ENCODE data around the gene MAGEA8.
A peak's percentile ranks its signal among the peaks of the same experiment; 100 is the strongest.
"Not testable (repeated sequence)": the region's sequence is repeated elsewhere in the genome, so short reads cannot be mapped to it uniquely, and the experiment has no call there.

Gene MAGEA8

GRCh38 chrX:149903889-149904748, 23.1 kb downstream of the MAGEA8 start:
- DNase-seq (ENCODE audit: low read depth), result peak; percentile 14

DNA sequence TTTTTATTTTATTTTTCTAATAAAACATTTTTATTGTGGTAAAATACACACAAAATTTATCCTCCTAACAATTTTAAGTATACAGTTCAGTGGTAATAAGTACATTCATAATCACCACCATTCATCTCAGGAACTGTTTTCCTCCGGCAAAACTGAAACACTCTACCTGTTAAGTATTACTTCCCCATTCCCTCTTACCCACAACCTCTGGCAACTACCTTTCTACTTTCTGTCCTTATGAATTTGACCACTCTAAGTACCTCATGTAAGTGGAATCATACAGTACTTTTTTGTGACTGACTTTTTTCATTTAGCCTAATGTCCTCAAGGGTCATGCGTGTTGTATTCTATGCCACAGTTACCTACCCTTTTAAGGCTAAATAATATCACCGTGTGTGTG, 27.3 kb downstream of the MAGEA8 start:
- DNase-seq (ENCODE audit: low read depth), result no peak

GRCh38 chrX:149908727-149909126, 27.7 kb downstream of the MAGEA8 start:
- no peak for DNase-seq (ENCODE audit: low read depth)

DNA sequence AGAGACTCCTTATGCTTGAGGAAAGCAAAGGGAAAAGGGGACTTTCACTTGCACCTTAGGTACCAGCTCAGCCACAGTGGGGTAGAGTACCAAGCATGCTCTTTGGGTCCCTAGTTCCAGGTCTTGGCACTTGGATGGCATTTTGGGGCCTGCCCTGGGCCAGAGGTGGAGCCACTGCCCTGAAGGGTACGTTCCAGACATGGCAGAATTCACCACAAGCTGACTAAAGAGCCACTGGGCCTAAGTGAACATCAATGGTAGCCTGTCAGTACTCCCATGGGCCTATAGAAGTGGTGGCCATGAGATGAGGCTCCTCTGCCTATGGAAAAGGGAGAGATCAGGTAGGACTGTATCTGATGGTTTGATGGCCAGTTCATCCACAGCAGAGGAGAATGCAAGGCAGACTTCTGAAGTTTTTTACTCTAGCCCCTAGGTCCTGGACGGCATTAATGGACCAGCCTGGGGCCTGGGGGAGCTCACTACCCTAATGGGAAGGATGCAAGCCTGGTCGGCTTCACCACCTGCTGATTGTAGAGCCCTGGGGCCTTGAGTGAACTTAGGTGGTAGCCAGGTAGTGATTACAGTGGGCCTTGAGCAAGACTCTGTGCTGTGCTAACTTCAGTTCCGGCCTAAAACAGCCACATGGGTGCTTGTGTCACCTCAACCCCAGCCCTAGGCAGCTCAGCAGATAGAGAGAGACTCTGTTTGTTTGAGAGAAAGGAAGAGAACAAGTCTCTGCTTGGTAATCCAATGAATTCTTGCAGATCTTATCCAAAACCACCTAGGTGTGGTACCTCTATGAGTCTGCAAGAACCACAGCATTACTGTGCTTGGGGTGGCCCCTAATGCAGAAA, 28.6 kb downstream of the MAGEA8 start:
- no peak for DNase-seq (ENCODE audit: low read depth)

GRCh38 chrX:149910178-149910695, 29.3 kb downstream of the MAGEA8 start:
- no peak for DNase-seq (ENCODE audit: low read depth)

DNA sequence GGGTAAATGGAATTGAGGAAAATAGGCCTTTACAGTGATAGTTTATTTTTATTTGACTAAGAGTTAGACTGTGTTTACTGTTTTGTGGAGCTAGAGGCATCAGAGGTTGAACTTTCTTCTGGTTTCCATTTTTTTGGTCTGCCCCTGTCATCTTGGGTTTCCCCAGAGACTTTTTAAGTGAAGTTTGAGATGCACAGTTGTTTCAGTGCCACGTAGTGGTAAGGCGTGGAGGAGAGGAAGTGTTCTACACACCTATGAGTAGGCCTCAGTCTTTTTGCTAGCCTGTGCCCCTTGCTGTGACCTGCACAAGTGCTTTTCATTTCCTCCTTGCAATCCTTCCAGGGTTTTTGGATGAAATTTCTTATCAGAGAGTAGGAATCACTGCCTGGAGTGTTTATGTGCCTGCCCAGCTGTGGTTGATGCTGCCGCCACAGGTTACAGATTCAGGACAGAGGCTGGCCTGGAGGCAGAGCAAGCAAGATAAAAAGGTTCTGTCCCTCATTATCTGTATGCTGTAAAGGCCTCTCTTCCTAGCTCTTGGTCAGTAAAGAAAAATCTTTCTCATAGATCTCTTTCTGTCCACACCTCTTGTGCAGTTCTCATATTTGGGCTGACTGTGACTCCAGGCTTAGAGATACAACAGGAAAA, 35.9 kb downstream of the MAGEA8 start:
- no peak for DNase-seq (ENCODE audit: low read depth)

DNA sequence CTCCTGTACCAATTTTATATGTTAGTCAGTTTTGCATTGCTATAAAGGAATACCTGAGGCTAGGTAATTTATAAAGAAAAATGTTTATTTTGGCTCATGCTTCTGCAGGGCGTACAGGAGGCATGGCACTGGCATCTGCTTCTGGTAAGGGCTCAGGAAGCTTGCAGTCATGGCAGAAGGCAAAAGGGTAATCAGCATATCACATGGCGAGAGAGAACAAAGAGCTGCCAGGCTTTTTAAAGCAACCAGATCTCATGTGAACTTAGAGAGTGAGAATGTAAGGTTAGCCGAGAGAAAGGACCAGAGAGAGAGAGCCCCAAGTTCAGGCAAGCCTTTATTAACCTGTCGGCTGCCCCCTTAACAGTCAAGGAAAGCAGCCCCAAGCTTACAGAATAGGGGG, 42.9 kb downstream of the MAGEA8 start:
- DNase-seq (ENCODE audit: low read depth), result not testable (repeated sequence)

- not testable (repeated sequence) for DNase-seq (ENCODE audit: low read depth)
Measured at GRCh38 chrX:149924434-149924833, 43.5 kb downstream of the MAGEA8 start.

GRCh38 chrX:149927245-149927963, 46.4 kb downstream of the MAGEA8 start:
- not testable (repeated sequence) for DNase-seq (ENCODE audit: low read depth)

GRCh38 chrX:149927964-149928258, 46.9 kb downstream of the MAGEA8 start:
- not testable (repeated sequence) for DNase-seq (ENCODE audit: low read depth)

DNA sequence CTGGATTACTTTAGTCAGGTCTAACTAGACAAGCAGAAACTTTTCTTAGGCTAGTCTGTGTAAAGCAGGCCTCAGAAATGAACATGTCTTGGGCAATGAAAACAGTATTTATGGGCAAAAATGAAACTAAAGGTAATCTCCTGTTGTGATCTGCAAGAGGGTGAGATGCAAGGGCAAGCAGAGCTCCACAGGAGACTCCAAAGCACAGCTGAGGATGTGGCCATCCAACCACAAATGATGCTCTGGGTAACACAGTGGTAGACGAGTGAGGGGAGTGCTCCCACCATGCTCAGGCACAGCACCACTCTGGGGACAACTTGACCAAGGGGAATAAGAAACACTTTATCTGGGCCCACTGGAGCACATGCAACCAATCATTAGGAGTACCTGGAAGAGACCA, 47.7 kb downstream of the MAGEA8 start:
- not testable (repeated sequence) for DNase-seq (ENCODE audit: low read depth)

GRCh38 chrX:149929400-149929799, 48.4 kb downstream of the MAGEA8 start, which contains the start of gene HSFX4:
Gene HSFX4 (plus strand): TSS chrX:149929573. CDS start chrX:149929645, 72 bp downstream.
- not testable (repeated sequence) for DNase-seq (ENCODE audit: low read depth)

- not testable (repeated sequence) for DNase-seq (ENCODE audit: low read depth)
Measured at GRCh38 chrX:149931355-149931754, 50.4 kb downstream of the MAGEA8 start.

DNA sequence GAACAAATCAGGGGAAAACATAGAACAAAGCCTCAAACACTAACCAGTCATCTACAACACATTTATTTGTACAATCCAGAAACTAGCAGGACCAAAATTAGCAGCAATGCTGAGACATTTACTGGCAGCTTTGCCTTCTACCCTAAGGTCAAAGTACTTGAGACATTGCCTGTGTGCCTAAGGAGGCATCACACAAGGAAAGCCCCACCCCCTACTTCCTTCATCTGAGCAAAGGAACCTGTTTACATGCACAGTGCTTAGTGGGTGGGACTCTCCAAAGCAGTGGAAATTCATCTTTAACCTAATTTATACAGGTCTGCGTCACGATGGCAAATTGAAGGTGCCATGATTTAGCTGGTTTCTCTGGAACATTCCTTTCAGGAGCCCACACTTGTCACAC, 51.2 kb downstream of the MAGEA8 start:
- DNase-seq (ENCODE audit: low read depth), result not testable (repeated sequence)

GRCh38 chrX:149932970-149933369, 52.0 kb downstream of the MAGEA8 start:
- DNase-seq (ENCODE audit: low read depth), result not testable (repeated sequence)

DNA sequence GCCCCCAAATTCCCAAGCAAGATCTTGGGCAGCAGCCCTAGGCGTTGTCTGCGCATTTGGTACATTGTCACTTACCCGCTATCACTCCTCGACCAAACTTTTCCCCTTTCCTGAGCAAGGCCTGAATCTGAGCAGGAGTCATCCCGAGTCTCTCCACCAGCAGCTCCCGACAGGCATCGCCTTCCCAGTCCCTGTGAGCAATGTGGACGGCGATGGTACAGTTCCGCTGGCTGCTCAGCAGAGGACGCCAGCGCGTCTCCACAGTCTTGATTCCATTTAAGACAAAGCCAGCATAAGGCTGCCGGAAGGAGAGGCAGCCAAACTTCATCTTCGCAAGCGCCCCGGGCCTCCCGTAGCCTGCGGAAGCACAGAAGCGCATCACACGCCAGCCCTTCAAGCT, 52.6 kb downstream of the MAGEA8 start:
- not testable (repeated sequence) for DNase-seq (ENCODE audit: low read depth)
